ENCODE data around the gene TGFB1I1. TPM values are rescaled to one million over a fixed set of nuclear protein-coding genes. Genes with fewer than 3 reads are reported as not detected.

TGFB1I1 gene
- total and polyA plus RNA-seq, 2 of the 13 experiments (the other 11 are each of a cell fraction or from before 2014, with no cell fraction given): 0.80 to 2.9 TPM

DNA sequence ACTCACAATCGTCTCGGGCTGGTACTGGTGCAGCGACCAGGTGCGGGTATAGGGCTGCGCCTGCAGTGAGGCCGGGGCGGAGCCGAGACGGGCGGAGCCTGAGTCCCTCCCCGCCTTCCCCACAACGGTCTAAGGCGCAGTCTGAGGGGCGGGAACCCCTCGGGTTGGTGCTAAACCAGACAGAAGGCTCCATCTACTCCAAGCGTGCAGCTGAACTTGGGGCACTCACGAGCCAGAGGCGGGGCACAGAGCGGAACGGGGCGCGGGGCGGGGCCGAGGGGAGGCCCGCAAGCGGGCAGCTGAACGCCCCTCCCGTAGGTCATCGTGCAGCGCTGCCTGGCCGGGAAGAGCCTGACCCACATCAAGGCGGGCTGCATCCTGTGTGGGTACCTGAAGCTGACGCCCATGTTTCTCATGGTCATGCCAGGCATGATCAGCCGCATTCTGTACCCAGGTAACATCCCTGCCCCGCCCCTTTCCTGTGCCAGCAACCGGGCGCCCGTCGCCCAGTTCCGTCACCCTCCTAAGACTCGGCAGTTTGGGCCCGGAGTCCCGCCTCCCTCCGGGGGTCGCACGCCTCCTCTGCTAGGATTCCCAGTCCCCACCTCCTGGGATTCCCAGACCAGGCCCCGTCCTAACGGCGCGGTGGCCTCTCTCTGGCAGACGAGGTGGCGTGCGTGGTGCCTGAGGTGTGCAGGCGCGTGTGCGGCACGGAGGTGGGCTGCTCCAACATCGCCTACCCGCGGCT is 15.9 kb downstream of the TGFB1I1 start:
- Histone ChIP-seq H3K27ac (ENCODE audit: extremely low read length, insufficient read depth, low read length) (no peak overlapping the region), H3K9me3 (ENCODE audit: low read length) (no peaks in the 10 kb centered on the region), H4K20me1 (ENCODE audit: insufficient read depth, low read length) (no peaks in the 10 kb centered on the region), H3K36me3 (replicated peaks in 1 of 2; ENCODE audit: control insufficient read depth in 1 of 2, insufficient read depth in 2 of 2, low read length in 2 of 2) (peaks cover 10 to 28% of the 10 kb centered on the region in 2 experiments), H3K4me2 (ENCODE audit: low read depth, low read length) (no peak overlapping the region), H3K4me1 (ENCODE audit: insufficient read depth, low read length) (peaks cover 19% of the 10 kb centered on the region), H3K4me3 (replicated peaks in 1 of 3; ENCODE audit: insufficient read depth in 1 of 3, low read depth in 2 of 3, low read length in 3 of 3) (no peak overlapping the region), H3K27me3 (ENCODE audit: control insufficient read depth in 1 of 2, insufficient read depth in 2 of 2, low read length in 2 of 2) (peaks cover 0 to 3% of the 10 kb centered on the region in 2 experiments; a peak in 2 of 5 replicates), H2AFZ (ENCODE audit: low read length) (no peak overlapping the region), H3K9ac (ENCODE audit: insufficient read depth, low read depth, low read length) (no peak overlapping the region), H3K79me2 (ENCODE audit: insufficient read depth, low read length) (no peaks in the 10 kb centered on the region)
- no peak for ATAC-seq
- BruUV-seq (replicated peaks): no TSS peak
- in situ Hi-C loops (cut with HindIII; ENCODE audit: extremely low pct_ligation_motif_present, low pct_unique_long_range_greater_than_20kb): no loop called here
- CTCF ChIA-PET (ENCODE audit: low intra/inter-chr PET ratio, low total read pairs): no interaction called here
- TF ChIP-seq PLRG1 (conservative IDR thresholded peaks at IDR 0.05) (no peak), RBFOX2 (IDR thresholded peaks at IDR 0.05; ENCODE audit: low read depth, low read length) (0 out of 2 replicates have a peak, but pooled peaks have one; percentile 8), POLR2A (IDR thresholded peaks at IDR 0.05; ENCODE audit: insufficient read depth in 1 of 2, low read depth in 2 of 2, low read length in 2 of 2) (peak in 1 of 2 experiments; percentile 7; a peak in 1 of 4 replicates), ZNF570 (CRISPR knock-in tag; IDR thresholded peaks at IDR 0.05; ENCODE audit: borderline replicate concordance) (no peak), AGO1 (IDR thresholded peaks at IDR 0.05; ENCODE audit: low read depth, low read length, poor library complexity, severe bottlenecking) (peak; percentile 6), ZNF768 (CRISPR knock-in tag; IDR thresholded peaks at IDR 0.05) (peak; percentile 15; the same call in 1 of the 2 replicates), ZNF784 (CRISPR knock-in tag; IDR thresholded peaks at IDR 0.05; ENCODE audit: borderline replicate concordance) (no peak), TBX3 (IDR thresholded peaks at IDR 0.05; ENCODE audit: borderline replicate concordance) (no peak)
- TF ChIP-seq, protein P1, sequence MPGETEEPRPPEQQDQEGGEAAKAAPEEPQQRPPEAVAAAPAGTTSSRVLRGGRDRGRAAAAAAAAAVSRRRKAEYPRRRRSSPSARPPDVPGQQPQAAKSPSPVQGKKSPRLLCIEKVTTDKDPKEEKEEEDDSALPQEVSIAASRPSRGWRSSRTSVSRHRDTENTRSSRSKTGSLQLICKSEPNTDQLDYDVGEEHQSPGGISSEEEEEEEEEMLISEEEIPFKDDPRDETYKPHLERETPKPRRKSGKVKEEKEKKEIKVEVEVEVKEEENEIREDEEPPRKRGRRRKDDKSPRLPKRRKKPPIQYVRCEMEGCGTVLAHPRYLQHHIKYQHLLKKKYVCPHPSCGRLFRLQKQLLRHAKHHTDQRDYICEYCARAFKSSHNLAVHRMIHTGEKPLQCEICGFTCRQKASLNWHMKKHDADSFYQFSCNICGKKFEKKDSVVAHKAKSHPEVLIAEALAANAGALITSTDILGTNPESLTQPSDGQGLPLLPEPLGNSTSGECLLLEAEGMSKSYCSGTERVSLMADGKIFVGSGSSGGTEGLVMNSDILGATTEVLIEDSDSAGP (CRISPR knock-in tag; IDR thresholded peaks at IDR 0.05; ENCODE audit: borderline replicate concordance): peak; percentile 24; the same call in 1 of the 2 replicates
- TF ChIP-seq, protein P2, sequence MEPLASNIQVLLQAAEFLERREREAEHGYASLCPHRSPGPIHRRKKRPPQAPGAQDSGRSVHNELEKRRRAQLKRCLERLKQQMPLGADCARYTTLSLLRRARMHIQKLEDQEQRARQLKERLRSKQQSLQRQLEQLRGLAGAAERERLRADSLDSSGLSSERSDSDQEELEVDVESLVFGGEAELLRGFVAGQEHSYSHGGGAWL (CRISPR knock-in tag; IDR thresholded peaks at IDR 0.05): no peak
- WGBS (ENCODE audit: low lambda C conversion rate): 97% methylated on average over 38 of the region's 60 CpGs
- FAIRE-seq: no peak
- no peak for DNase-seq (ENCODE audit: low spot score)
- POLR2A ChIA-PET: interaction anchor here (1.5 to 2.9 kb wide), 3 partner anchors 11 to 20 kb away, joined by 3 to 8 read pairs (median 8); partner anchors contain the start of gene RUSF1
- intact Hi-C loops (cut with micrococcal nuclease; ENCODE audit: unreplicated experiment): no loop called here
